ENCODE data around the gene GABRG3. TPM values are rescaled to one million over a fixed set of nuclear protein-coding genes. Genes with fewer than 3 reads are reported as not detected.

Gene GABRG3
- total and polyA plus RNA-seq, 7 donors: not detected

DNA sequence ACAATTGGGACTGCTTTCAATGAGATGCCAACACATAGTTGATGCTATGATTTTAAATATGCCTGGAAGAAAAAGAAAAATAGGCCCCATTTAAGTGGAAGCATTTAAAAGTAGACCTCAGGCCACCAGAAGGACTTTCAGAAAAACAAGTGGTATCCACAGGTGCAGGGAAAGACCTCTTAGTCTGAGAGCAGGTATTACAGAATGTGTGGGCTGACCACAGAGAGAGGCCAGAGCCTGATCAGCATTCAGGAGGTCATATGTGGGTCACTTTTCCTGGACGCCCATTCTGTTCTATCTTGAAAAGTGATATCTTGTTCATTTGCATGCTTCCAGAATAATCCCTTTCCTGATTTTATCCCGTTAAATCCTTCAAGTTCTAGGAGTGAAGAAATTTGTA lies 95.5 kb downstream of the GABRG3 start:
- no peaks in the 10 kb centered on the region for H3K27me3 ChIP-seq (ENCODE audit: insufficient read depth in 3 of 3, low read length in 2 of 3)
- H3K4me1 ChIP-seq: no peaks in the 10 kb centered on the region
- H3K4me3 ChIP-seq: no peak overlapping the region
- intact Hi-C loops (cut with DNase I): no loop called here
- H3K9me3 ChIP-seq: peaks cover 10% of the 10 kb centered on the region
- H3K36me3 ChIP-seq (ENCODE audit: insufficient read depth in 1 of 2, low read depth in 1 of 2): no peaks in the 10 kb centered on the region
- 43 to 52% (median 51%) methylated on average over 2 of the region's 2 CpGs for WGBS, 3 donors
- ATAC-seq (no peak), DNase-seq (no peak)
- TF ChIP-seq CTCF (IDR thresholded peaks at IDR 0.05): no peak
- H3K27ac ChIP-seq: no peak overlapping the region

- Histone ChIP-seq H3K4me1 (no peaks in the 10 kb centered on the region), H3K9me3 (peaks cover 10% of the 10 kb centered on the region), H3K4me3 (no peak overlapping the region), H3K36me3 (ENCODE audit: insufficient read depth in 1 of 2, low read depth in 1 of 2) (no peaks in the 10 kb centered on the region), H3K27ac (no peak overlapping the region), H3K27me3 (ENCODE audit: insufficient read depth in 3 of 3, low read length in 2 of 3) (no peaks in the 10 kb centered on the region)
- ATAC-seq: no peak
- intact Hi-C loops (cut with DNase I): no loop called here
- 82 to 92% (median 86%) methylated on average over 11 to 12 of the region's 12 CpGs for whole genome bisulfite sequencing, 3 donors
- no peak for TF ChIP-seq CTCF (IDR thresholded peaks at IDR 0.05)
- DNase-seq: no peak
These were observed 96.2 kb downstream of the GABRG3 start for GRCh38 chr15:27067175-27067574.

DNA sequence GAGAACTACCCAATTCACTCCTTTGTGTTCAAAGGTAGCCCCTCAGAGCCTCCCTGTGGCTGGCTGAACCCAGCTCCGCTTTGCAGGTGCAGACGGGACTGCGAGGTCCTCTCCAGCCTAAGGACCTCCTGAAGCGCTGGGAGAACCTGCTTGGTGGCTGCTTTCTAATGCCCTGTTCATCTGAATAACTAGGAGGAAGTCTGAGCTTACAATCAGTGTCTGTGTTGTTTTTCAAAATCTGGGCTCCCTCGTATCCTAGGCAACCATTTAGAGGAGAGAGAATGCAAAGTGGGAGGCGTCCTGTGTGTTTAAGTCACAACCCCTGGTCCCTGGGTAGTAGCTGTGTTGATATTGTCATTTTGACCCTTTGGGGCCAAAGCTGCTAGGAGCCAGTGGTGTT lies 99.9 kb downstream of the GABRG3 start:
- no peaks in the 10 kb centered on the region for H3K36me3 ChIP-seq (ENCODE audit: insufficient read depth in 1 of 2, low read depth in 1 of 2)
- no peak for DNase-seq
- WGBS, 3 donors: 71 to 74% (median 73%) methylated on average over 6 of the region's 6 CpGs
- intact Hi-C loops (cut with DNase I): no loop called here
- H3K9me3 ChIP-seq: peaks cover 10% of the 10 kb centered on the region
- no peak overlapping the region for H3K4me3 ChIP-seq
- no peak for ATAC-seq
- no peaks in the 10 kb centered on the region for H3K4me1 ChIP-seq
- TF ChIP-seq CTCF (IDR thresholded peaks at IDR 0.05): no peak
- no peak overlapping the region for H3K27ac ChIP-seq
- H3K27me3 ChIP-seq (ENCODE audit: insufficient read depth in 3 of 3, low read length in 2 of 3): no peaks in the 10 kb centered on the region

GRCh38 chr15:27074179-27074578 lies 103.2 kb downstream of the GABRG3 start:
- no peak for TF ChIP-seq CTCF (IDR thresholded peaks at IDR 0.05)
- no peak for DNase-seq
- no peak overlapping the region for H3K4me3 ChIP-seq
- H3K36me3 ChIP-seq (ENCODE audit: insufficient read depth in 1 of 2, low read depth in 1 of 2): no peaks in the 10 kb centered on the region
- H3K27me3 ChIP-seq (ENCODE audit: insufficient read depth in 3 of 3, low read length in 2 of 3): no peaks in the 10 kb centered on the region
- intact Hi-C loops (cut with DNase I): no loop called here
- WGBS, 3 donors: 77 to 80% (median 78%) methylated on average over 6 of the region's 6 CpGs
- ATAC-seq: no peak
- no peaks in the 10 kb centered on the region for H3K9me3 ChIP-seq
- H3K27ac ChIP-seq: no peak overlapping the region
- no peaks in the 10 kb centered on the region for H3K4me1 ChIP-seq

DNA sequence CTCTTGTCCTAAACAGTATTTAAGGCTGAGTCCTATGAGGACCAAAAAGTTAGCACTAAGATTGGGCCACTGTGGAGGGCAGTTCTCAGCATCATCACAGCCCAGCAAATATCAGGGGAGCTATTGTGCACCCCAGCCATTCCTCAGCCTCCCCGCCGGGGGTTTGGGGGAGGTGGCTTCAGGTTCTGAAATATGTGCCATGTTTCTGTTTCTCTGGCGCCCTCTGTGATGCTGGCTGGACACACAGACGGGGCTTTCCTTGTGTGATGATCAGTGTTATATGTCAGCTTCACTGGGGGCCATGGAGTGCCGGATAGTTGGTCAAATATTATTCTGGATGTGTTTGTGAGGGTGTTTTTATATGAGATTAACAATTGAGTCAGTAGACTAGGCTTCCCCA lies 106.8 kb downstream of the GABRG3 start:
- TF ChIP-seq CTCF (IDR thresholded peaks at IDR 0.05): no peak
- intact Hi-C loops (cut with DNase I): no loop called here
- no peaks in the 10 kb centered on the region for H3K36me3 ChIP-seq (ENCODE audit: insufficient read depth in 1 of 2, low read depth in 1 of 2)
- H3K27ac ChIP-seq: no peak overlapping the region
- 51 to 61% (median 52%) methylated on average over 5 of the region's 5 CpGs for WGBS, 3 donors
- no peaks in the 10 kb centered on the region for H3K4me1 ChIP-seq
- ATAC-seq (no peak), DNase-seq (no peak)
- no peaks in the 10 kb centered on the region for H3K9me3 ChIP-seq
- no peaks in the 10 kb centered on the region for H3K27me3 ChIP-seq (ENCODE audit: insufficient read depth in 3 of 3, low read length in 2 of 3)
- H3K4me3 ChIP-seq: no peak overlapping the region

Data from psoas muscle (tissue), 8 donors.